ENCODE data around the gene RIMBP2. TPM values are rescaled to one million over a fixed set of nuclear protein-coding genes. Genes with fewer than 3 reads are reported as not detected.

The RIMBP2 gene
- total and polyA plus RNA-seq, 9 donors = 1.1 to 16.2 (median 3.5) TPM

GRCh38 chr12:130456375-130457199 is 259.5 kb downstream of the RIMBP2 start:
- H3K9me3 ChIP-seq = no peaks in the 10 kb centered on the region
- 65 to 73% (median 66%) methylated on average over 28 of the region's 28 CpGs for WGBS, 3 donors
- H3K36me3 ChIP-seq = no peaks in the 10 kb centered on the region
- DNase-seq = peak in 1 of 5 donors; percentile 39
- H3K4me3 ChIP-seq = no peak overlapping the region
- TF ChIP-seq EP300 (IDR thresholded peaks at IDR 0.05) = no peak
- TF ChIP-seq CTCF (IDR thresholded peaks at IDR 0.05) = no peak
- no peak for TF ChIP-seq POLR2A (IDR thresholded peaks at IDR 0.05)
- no peak overlapping the region for H3K27ac ChIP-seq
- H3K4me1 ChIP-seq (ENCODE audit: insufficient read depth) = no peaks in the 10 kb centered on the region
- intact Hi-C loops (cut with DNase I) = no loop called here
- no peaks in the 10 kb centered on the region for H3K27me3 ChIP-seq

- TF ChIP-seq CTCF (IDR thresholded peaks at IDR 0.05) (no peak), EP300 (IDR thresholded peaks at IDR 0.05) (no peak), POLR2A (IDR thresholded peaks at IDR 0.05) (no peak)
- Histone ChIP-seq H3K4me1 (ENCODE audit: insufficient read depth) (no peaks in the 10 kb centered on the region), H3K4me3 (no peak overlapping the region), H3K27ac (no peak overlapping the region), H3K36me3 (no peaks in the 10 kb centered on the region), H3K9me3 (no peaks in the 10 kb centered on the region), H3K27me3 (no peaks in the 10 kb centered on the region)
- 81 to 87% (median 86%) methylated on average over 19 of the region's 19 CpGs for WGBS, 3 donors
- intact Hi-C loops (cut with DNase I) = no loop called here
- no peak for DNase-seq
These were observed 260.9 kb downstream of the RIMBP2 start for GRCh38 chr12:130455161-130455560.

GRCh38 chr12:130454296-130454695 is 261.8 kb downstream of the RIMBP2 start:
- Histone ChIP-seq H3K36me3 (no peaks in the 10 kb centered on the region), H3K27ac (no peak overlapping the region), H3K27me3 (no peaks in the 10 kb centered on the region), H3K4me3 (no peak overlapping the region), H3K4me1 (ENCODE audit: insufficient read depth) (no peaks in the 10 kb centered on the region), H3K9me3 (no peaks in the 10 kb centered on the region)
- no peak for DNase-seq
- intact Hi-C loops (cut with DNase I) = no loop called here
- WGBS, 3 donors = 88% methylated on average over 9 of the region's 9 CpGs
- no peak for TF ChIP-seq CTCF (IDR thresholded peaks at IDR 0.05)
- TF ChIP-seq EP300 (IDR thresholded peaks at IDR 0.05) = no peak
- no peak for TF ChIP-seq POLR2A (IDR thresholded peaks at IDR 0.05)

- DNase-seq = no peak
- no peaks in the 10 kb centered on the region for H3K27me3 ChIP-seq
- H3K27ac ChIP-seq = no peak overlapping the region
- no peaks in the 10 kb centered on the region for H3K36me3 ChIP-seq
- H3K4me3 ChIP-seq = no peak overlapping the region
- TF ChIP-seq EP300 (IDR thresholded peaks at IDR 0.05) (no peak), POLR2A (IDR thresholded peaks at IDR 0.05) (no peak), CTCF (IDR thresholded peaks at IDR 0.05) (no peak)
- intact Hi-C loops (cut with DNase I) = no loop called here
- no peaks in the 10 kb centered on the region for H3K9me3 ChIP-seq
- H3K4me1 ChIP-seq (ENCODE audit: insufficient read depth) = no peaks in the 10 kb centered on the region
- 79 to 88% (median 86%) methylated on average over 9 to 10 of the region's 10 CpGs for WGBS, 3 donors
These were observed 263.6 kb downstream of the RIMBP2 start for GRCh38 chr12:130452546-130452945.
